ENCODE results near the gene SBF1.
A peak's percentile ranks its signal among the peaks of the same experiment; 100 is the strongest.

SBF1 gene

GRCh38 chr22:50507421-50507990 lies 32.7 kb upstream of the SBF1 start, which contains the start of gene LMF2:
Gene LMF2, minus strand, starts transcription at chr22:50507702. Its CDS starts 27 bp downstream, at chr22:50507675.
- FAIRE-seq (no peak), DNase-seq (ENCODE audit: low spot score) (no peak)

GRCh38 chr22:50506611-50507420 lies 32.0 kb upstream of the SBF1 start:
- DNase-seq (ENCODE audit: low spot score) (peak; percentile 10), FAIRE-seq (no peak)

DNA sequence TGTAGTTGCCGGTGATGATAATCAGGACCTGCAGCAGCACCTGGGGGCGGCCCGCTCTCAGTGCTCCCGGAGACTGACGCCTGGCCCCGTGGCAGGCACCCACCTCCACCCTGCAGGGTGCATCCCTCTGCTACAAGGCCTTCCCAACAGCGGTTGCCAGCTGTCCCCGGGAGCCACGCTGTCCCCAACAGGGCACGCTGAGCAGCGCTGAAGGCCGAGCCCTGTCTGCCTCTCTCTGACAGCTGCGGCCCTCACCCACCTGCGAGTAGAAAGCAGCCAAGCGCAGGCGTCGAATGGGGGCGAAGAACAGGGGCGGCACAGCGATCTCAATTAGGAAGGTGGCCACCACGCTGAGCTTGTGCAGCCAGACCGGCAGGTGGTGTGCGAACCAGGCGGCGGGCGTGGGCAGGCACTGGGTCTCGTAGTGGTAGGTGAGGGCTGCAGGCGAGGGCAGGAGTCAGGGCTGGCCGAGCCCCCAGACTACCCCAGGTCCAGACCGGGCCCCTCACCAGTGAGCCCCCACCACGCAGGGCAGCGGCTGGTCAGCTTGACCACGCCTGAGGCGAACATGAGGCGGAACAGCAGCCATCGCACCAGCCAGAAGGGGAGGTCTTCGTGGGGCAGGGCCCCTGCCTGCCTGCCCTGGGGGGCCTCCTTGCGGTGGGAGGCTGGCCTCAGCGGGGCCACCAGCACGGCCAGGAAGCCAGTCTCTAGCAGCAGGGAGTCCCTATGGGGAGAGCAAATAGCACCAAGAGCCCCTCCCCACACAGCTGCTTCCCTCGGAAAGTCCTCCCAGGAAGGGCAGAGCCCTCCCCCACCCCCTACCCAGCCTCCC lies 31.2 kb upstream of the SBF1 start:
- FAIRE-seq, result no peak
- no peak for DNase-seq (ENCODE audit: low spot score)

- FAIRE-seq, result no peak
- DNase-seq (ENCODE audit: low spot score), result no peak
These were observed 30.5 kb upstream of the SBF1 start for GRCh38 chr22:50505276-50505775.

GRCh38 chr22:50504369-50505211 lies 29.8 kb upstream of the SBF1 start:
- no peak for DNase-seq (ENCODE audit: low spot score)

GRCh38 chr22:50503475-50504145 lies 28.8 kb upstream of the SBF1 start:
- DNase-seq (ENCODE audit: low spot score) (no peak), FAIRE-seq (no peak)

More at GRCh38 chr22:50504369-50505211, 29.8 kb upstream of the SBF1 start:
- no peak for FAIRE-seq

GRCh38 chr22:50502628-50503474 lies 28.0 kb upstream of the SBF1 start:
- no peak for DNase-seq (ENCODE audit: low spot score)
- FAIRE-seq, result no peak

DNA sequence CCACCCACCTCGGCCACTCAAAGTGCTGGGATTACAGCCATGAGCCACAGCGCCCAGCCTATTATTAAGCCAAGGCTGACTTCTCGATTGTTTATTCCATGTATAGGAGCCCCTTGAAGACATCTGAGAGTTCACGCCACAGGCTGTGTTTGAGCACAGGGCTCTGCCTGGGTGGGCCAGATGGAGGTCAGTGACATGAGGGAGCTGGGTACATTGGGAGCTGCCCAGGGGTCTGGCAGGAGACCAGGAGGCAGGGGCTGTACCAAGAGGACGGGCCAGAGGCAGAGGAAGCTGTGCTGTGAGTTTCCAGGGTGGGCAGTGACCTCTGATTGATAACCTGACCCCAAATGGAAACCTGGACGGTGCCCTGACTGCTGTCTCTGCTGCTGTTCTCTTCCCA lies 27.3 kb upstream of the SBF1 start:
- FAIRE-seq (no peak), DNase-seq (ENCODE audit: low spot score) (no peak)

- no peak for FAIRE-seq
- no peak for DNase-seq (ENCODE audit: low spot score)
These were observed 25.6 kb upstream of the SBF1 start for GRCh38 chr22:50500452-50500851.

GRCh38 chr22:50498322-50498890 lies 23.6 kb upstream of the SBF1 start:
- FAIRE-seq (no peak), DNase-seq (ENCODE audit: low spot score) (peak; percentile 58)

DNA sequence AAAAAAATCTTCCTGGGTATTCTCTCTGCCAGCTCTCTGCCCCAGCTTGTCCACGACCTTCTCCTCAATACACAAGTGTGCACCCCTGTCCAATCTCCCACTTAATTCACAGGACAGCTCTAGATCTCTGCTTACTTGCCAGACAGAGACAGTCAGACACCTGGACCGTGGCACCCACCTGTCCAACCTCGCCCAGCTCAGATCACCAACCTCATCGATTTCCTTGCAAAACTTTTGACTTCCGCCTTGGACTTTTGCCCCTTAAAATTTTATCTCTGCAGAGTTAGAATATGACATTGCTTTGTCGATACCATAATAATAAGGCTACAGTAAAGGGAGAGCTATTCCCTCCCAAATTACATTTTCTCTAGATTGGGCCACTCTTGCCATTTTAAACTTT lies 22.3 kb upstream of the SBF1 start:
- FAIRE-seq, result no peak
- DNase-seq (ENCODE audit: low spot score), result no peak

DNA sequence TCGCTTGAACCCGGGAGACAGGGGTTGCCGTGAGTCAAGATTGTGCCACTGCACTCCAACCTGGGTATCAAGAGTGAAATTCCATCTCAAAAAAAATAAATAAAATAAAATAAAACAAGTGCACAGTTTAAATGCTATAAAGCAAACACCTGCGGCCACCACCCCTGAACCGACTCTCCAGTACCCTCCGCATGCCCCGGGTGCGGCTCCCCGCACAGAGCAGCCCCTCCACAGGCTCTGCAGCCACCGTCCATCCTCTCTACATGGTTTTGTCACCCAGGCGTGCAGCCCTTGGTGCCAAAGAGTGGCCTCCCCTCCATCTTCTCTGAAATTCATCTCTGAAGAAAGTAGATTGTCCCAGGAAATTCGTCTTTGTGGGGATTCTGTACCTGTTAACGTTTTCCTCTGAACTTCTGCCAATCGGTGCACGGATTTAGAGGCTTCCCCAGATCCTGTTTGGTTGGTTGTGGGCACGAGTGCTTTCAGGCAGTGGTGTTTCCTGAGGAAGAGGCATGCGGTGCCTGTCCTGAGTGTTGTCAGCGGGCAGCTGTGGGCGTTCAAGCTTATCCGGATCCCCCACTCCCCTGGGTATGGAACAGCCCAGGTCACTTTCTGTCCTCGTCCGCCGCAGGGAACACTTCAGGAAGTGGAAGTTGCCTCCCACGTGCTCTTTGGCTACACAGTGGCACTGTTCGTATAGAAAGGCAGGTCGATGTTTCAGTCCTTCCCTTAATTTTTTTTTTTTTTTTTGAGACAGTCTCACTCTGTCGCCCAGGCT lies 15.9 kb upstream of the SBF1 start:
- no peak for FAIRE-seq
- no peak for DNase-seq (ENCODE audit: low spot score)

DNA sequence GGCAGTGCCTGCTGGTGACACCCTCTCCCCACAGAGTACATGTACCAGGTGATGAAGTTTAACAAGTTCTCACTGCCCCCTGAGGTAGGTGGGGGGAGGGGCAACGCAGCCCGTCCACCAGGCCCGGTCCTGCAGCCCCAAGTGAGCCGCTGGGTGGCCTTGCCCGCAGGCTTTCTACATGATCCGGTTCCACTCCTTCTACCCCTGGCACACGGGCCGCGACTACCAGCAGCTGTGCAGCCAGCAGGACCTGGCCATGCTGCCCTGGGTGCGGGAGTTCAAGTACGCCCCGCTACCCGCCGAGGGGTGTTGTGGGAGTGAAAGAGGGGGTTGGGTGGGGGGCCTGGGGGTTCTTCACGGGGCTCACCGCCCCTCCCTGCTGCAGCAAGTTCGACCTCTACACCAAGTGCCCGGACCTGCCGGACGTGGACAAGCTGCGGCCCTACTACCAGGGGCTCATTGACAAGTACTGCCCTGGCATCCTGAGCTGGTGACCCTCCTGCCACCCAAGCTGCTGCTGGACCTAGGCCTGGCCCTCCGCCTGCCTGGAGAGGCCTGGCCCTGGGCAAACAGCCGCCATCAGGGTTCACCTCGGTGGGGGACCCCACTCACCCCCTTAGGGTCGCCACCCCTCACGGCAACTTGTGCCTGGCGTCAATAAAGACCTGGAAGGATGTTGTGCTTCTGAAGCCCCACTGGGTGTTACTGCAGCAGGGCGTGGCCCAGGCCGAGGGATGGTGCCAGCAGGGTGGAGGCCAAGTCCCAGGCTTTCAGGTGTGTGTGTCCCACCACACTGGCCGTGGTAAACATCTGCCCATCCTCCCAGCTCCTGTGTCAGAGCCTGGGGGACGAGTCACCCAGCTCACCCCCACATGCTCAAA lies 14.8 kb upstream of the SBF1 start:
- DNase-seq (ENCODE audit: low spot score), result no peak
- FAIRE-seq, result no peak

- DNase-seq (ENCODE audit: low spot score) (no peak), FAIRE-seq (no peak)
These were observed 14.1 kb upstream of the SBF1 start for GRCh38 chr22:50488886-50489285.

GRCh38 chr22:50488006-50488677 lies 13.3 kb upstream of the SBF1 start:
- no peak for FAIRE-seq
- no peak for DNase-seq (ENCODE audit: low spot score)

DNA sequence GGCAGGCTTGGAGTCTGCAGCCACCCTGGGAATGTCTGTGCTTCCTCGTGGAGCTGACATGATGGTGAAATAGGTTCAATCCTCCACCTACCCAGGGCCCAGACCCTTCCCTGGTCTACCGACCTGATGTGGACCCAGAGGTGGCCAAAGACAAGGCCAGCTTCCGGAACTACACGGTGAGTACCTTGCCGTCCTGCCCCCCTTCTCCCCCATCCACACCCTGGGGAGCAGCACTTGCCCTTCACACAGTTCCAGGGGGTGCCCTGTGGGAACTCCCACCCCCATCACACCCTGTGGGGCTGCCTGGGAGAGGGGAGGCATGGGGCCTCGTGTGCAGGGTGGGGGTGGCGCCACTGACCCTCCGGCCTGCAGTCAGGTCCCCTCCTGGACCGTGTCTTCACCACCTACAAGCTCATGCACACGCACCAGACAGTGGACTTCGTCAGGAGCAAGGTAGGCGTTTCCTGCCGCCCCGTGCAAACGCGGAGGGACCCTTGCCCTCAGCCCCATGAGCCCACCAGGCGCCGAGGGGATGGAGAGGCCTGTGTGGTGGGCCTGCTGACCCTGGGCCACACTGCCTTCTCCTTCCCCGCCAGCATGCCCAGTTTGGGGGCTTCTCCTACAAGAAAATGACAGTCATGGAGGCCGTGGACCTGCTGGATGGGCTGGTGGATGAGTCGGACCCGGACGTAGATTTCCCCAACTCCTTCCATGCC lies 12.6 kb upstream of the SBF1 start:
- DNase-seq (ENCODE audit: low spot score) (no peak), FAIRE-seq (no peak)

All from RCC 7860 (cell line).